ENCODE results near the gene PRRX2.
"Not testable (repeated sequence)": the region's sequence is repeated elsewhere in the genome, so short reads cannot be mapped to it uniquely, and the experiment has no call there.

PRRX2 gene

DNA sequence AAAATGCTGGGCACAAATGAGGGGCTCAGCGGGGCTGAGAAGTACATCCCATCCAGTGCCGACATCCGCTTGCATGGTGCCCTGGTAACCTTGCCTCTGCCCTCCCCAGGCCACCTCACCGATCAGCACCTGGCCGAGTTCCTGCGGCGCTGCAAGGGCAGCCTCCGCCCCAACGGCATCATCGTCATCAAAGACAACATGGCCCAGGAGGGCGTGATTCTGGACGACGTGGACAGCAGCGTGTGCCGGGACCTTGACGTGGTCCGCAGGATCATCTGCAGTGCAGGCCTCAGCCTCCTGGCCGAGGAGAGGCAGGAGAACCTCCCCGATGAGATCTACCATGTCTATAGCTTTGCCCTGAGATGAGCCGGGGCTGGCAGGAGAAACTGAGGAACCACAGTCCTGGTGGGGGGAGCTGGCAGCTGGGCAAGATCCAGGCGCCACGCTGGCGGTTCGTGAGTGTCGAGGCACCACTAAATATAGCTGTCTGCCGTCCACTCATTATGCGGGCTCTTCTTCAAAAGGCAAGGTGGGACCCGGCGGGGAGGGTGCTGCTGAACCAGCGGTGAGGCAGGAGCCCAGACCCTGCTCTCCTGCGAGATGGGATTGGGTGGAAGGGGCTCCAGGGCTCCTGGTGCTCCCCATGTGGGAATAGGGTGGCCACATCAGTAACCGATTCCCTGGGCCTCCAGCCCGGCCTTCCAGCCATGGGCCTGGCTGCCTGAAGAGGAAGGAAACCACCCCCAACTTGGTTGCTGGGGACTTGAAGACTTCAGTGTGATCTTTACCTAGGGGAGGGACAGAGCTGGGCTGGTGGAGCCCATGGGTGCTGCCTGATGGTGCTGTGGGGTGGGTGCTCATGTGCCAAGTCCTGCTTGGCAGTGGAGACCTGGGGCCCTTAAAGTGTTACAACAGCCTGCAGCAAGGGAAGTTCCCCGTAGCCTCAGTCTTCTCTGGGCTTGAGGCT is 30.1 kb upstream of the PRRX2 start:
- Histone ChIP-seq H3K36me3 (peaks cover 94% of the 10 kb centered on the region), H3K9ac (no peak overlapping the region), H3K9me3 (no peaks in the 10 kb centered on the region), H3K27ac (no peak overlapping the region), H3K4me3 (no peak overlapping the region), H3K4me2 (no peak overlapping the region), H4K20me1 (peaks cover 99% of the 10 kb centered on the region), H3K27me3 (no peaks in the 10 kb centered on the region), H3K4me1 (peaks cover 49% of the 10 kb centered on the region)
- TF ChIP-seq Cebpa-rat (IDR thresholded peaks at IDR 0.05), result no peak

DNA sequence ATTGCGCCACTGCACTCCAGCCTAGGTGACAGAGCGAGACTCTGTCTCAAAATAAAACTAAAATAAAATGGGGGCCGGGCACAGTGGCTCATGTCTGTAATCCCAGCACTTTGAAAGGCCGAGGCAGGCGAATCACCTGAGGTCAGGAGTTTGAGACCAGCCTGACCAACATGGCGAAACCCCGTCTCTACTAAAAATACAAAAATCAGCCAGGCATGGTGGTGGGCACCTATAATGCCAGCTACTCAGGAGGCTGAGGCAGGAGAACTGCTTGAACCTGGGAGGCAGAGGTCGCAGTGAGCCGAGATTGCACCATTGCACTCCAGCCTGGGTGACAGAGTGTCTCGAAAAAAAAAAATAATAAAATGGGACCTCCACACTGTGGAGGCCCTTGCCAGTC is 29.1 kb upstream of the PRRX2 start:
- H3K9ac ChIP-seq, H3K4me3 ChIP-seq, H3K27ac ChIP-seq, H3K9me3 ChIP-seq, H3K27me3 ChIP-seq: not testable (repeated sequence)
- Histone ChIP-seq H3K4me2 (peak overlapping the region; percentile 41), H3K36me3 (peaks cover 86% of the 10 kb centered on the region), H4K20me1 (peaks cover 99% of the 10 kb centered on the region), H3K4me1 (peaks cover 49% of the 10 kb centered on the region)

DNA sequence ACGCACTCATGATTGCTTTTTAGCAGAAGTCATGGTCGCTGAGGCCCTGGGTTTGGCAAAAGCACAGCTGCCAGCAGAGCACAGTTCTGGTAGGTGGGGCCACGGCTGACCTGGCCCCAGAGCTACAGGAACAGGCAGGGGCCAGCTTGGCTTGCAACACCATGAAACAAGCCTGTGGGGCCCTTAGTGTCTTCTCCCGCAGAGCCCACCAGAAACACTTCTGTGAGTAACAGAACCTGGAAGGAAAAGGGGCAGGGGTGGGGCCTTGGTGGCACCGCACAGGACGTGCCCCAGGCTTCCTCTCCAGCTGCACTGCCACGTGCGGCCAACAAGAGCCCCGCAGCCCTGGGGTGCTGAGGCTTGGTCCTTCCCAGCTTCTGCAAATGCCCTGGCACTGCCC is 28.3 kb upstream of the PRRX2 start:
- Histone ChIP-seq H3K4me3 (no peak overlapping the region), H4K20me1 (peaks cover 95% of the 10 kb centered on the region), H3K27ac (peak overlapping the region; percentile 65), H3K4me2 (peak overlapping the region; percentile 41), H3K27me3 (no peaks in the 10 kb centered on the region), H3K4me1 (peaks cover 43% of the 10 kb centered on the region), H3K36me3 (peaks cover 79% of the 10 kb centered on the region), H3K9me3 (no peaks in the 10 kb centered on the region), H3K9ac (peak overlapping the region; percentile 53)
- no peak for TF ChIP-seq Cebpa-rat (IDR thresholded peaks at IDR 0.05)

- H3K9ac ChIP-seq, result peak overlapping the region; percentile 53; the same call in 1 of the 2 replicates
- peaks cover 71% of the 10 kb centered on the region for H3K36me3 ChIP-seq
- H3K4me2 ChIP-seq, result peak overlapping the region; percentile 41
- no peak for TF ChIP-seq Cebpa-rat (IDR thresholded peaks at IDR 0.05)
- no peaks in the 10 kb centered on the region for H3K9me3 ChIP-seq
- H3K4me1 ChIP-seq, result peaks cover 39% of the 10 kb centered on the region
- H4K20me1 ChIP-seq, result peaks cover 88% of the 10 kb centered on the region
- no peak overlapping the region for H3K27ac ChIP-seq
- H3K4me3 ChIP-seq, result no peak overlapping the region
- no peaks in the 10 kb centered on the region for H3K27me3 ChIP-seq
Observed at GRCh38 chr9:129637673-129638439, 27.6 kb upstream of the PRRX2 start.

- no peak overlapping the region for H3K4me3 ChIP-seq
- no peak overlapping the region for H3K27ac ChIP-seq
- no peak overlapping the region for H3K4me2 ChIP-seq
- H3K27me3 ChIP-seq, result no peaks in the 10 kb centered on the region
- H3K9me3 ChIP-seq, result no peaks in the 10 kb centered on the region
- peaks cover 75% of the 10 kb centered on the region for H4K20me1 ChIP-seq
- peaks cover 59% of the 10 kb centered on the region for H3K36me3 ChIP-seq
- no peak overlapping the region for H3K9ac ChIP-seq
- TF ChIP-seq Cebpa-rat (IDR thresholded peaks at IDR 0.05), result no peak
- peaks cover 39% of the 10 kb centered on the region for H3K4me1 ChIP-seq
Observed at GRCh38 chr9:129639034-129639630, 26.3 kb upstream of the PRRX2 start.

DNA sequence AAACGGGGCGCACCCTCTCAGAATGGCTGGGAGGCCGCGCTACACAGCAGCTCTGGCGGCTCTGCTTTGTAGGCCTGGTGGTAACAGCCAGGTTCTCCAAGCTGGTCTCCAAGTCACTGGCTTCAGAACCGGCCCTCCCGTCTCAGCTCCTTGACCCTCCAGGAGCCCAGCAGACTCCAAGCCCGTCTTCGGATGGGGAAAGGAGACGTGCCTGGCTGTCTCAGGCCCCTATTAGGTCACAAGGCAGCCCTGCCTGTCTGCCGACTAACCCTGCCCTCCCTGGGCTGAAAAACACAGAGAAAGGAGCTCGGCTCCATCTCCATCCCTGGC is 25.7 kb upstream of the PRRX2 start:
- H3K27me3 ChIP-seq, result no peaks in the 10 kb centered on the region
- H3K4me2 ChIP-seq, result no peak overlapping the region
- no peak overlapping the region for H3K27ac ChIP-seq
- H3K4me3 ChIP-seq, result no peak overlapping the region
- peaks cover 70% of the 10 kb centered on the region for H4K20me1 ChIP-seq
- peaks cover 39% of the 10 kb centered on the region for H3K4me1 ChIP-seq
- no peaks in the 10 kb centered on the region for H3K9me3 ChIP-seq
- no peak for TF ChIP-seq Cebpa-rat (IDR thresholded peaks at IDR 0.05)
- H3K9ac ChIP-seq, result no peak overlapping the region
- H3K36me3 ChIP-seq, result peaks cover 53% of the 10 kb centered on the region

DNA sequence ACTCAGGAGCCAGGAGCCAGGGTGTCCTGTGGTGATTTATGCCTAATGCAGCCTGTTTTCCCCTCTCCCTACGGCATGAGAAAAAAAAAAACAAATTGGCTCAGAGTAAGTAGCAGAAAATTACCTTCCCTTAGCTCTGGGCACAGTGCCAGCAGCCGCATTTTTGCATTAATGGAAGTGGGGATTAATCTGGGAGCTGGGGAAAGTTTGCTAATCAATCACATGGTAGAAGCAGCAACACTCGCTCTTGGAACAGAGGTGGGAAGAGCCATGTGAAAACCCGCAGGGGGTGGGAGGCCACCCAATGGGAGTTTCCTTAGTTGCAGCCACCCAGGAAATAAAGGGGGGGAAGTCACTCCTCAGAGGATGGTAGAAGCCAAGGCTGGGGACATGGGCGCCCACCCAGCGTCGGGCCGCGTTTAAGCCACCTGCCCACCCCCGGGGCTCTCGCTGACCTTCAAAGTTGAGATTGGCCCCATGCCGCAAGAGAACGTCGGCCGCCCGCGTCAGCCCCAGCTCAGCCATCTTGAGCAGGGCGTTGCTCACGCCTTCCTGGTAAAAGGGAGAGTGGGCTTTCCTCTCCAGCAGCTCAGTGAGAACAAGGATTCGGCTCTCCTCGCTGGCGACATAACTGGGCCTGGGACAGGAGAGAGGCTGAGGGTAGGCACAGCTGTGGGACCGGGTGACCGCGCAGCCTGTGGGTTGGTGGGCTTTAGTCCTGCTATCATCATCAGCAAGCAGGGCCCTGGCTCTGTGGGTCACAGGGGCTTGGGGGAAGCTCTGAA is 25.2 kb upstream of the PRRX2 start:
- Histone ChIP-seq H3K36me3 (peaks cover 47% of the 10 kb centered on the region), H3K27ac (0 out of 2 replicates have a peak overlapping the region, but pooled peaks have one; percentile 68), H3K27me3 (no peaks in the 10 kb centered on the region), H3K9ac (peak overlapping the region; percentile 84), H3K4me1 (peaks cover 39% of the 10 kb centered on the region), H3K4me3 (peak overlapping the region; percentile 82), H3K9me3 (no peaks in the 10 kb centered on the region), H3K4me2 (peak overlapping the region; percentile 99), H4K20me1 (peaks cover 65% of the 10 kb centered on the region)
- TF ChIP-seq Cebpa-rat (IDR thresholded peaks at IDR 0.05), result no peak

GRCh38 chr9:129640871-129641749 is 24.3 kb upstream of the PRRX2 start:
- Histone ChIP-seq H3K9me3 (no peaks in the 10 kb centered on the region), H3K27ac (peak overlapping the region; percentile 68), H3K4me2 (peak overlapping the region; percentile 99), H3K4me3 (peak overlapping the region; percentile 82), H3K4me1 (peaks cover 39% of the 10 kb centered on the region), H3K9ac (peak overlapping the region; percentile 84), H4K20me1 (peaks cover 56% of the 10 kb centered on the region), H3K27me3 (no peaks in the 10 kb centered on the region), H3K36me3 (peaks cover 39% of the 10 kb centered on the region)
- no peak for TF ChIP-seq Cebpa-rat (IDR thresholded peaks at IDR 0.05)

Measured in BLaER1 (cell line).